Gastroesophageal sphincter (tissue), 4 donors: ENCODE measurements around the gene SCGB1A1. TPM values are rescaled to one million over a fixed set of nuclear protein-coding genes. Genes with fewer than 3 reads are reported as not detected.

Experiments used
- ATAC-seq: fragments of 150-250 bp; one replicate; pipeline ENCODE4 v1.9.1; 2016; ENCODE audit warnings: mild to moderate bottlenecking, moderate library complexity
- H3K27ac ChIP-seq, 4 donors: fragments of 200-600 bp; sonication (generic) in 3 of 4; 1 replicate in 3 of 4; 2 replicates in 1 of 4; pipeline ENCODE4 v1.5.1; 2016 to 2019
- H3K27me3 ChIP-seq: fragments of 200-600 bp; sonication (generic); one replicate; pipeline ENCODE4 v1.5.1; 2019
- H3K36me3 ChIP-seq, 2 donors: fragments of 200-600 bp; sonication (generic); one replicate each; pipeline ENCODE4 v1.5.1; 2019; ENCODE audit warnings: control low read depth in 1 of 2
- H3K4me1 ChIP-seq, 3 donors: fragments of 200-600 bp; sonication (generic); 1 replicate in 2 of 3; 2 replicates in 1 of 3; pipeline ENCODE4 v1.5.1; 2016 to 2019; ENCODE audit warnings: control low read depth in 2 of 3
- H3K4me3 ChIP-seq, 2 donors: fragments of 200-600 bp; sonication (generic); one replicate each; pipeline ENCODE4 v1.5.1; 2019; ENCODE audit warnings: mild to moderate bottlenecking in 1 of 2, moderate library complexity in 1 of 2
- H3K9me3 ChIP-seq, 3 donors: fragments of 200-600 bp; sonication (generic); one replicate each; pipeline ENCODE4 v1.5.1; 2017 to 2019; ENCODE audit warnings: control low read depth in 2 of 3
- CTCF ChIP-seq, 4 experiments: fragments of 200-600 bp in 2 of 4; fragments of 450-650 bp in 2 of 4; sonication (generic) in 1 of 4; IDR thresholded peaks; one replicate each; pipeline ENCODE4 v1.5.1; 2017 to 2019; ENCODE audit warnings: antibody characterized with exemption in 4 of 4, mild to moderate bottlenecking in 2 of 4, moderate library complexity in 2 of 4
- EP300 ChIP-seq: sonication (generic); formaldehyde crosslinking; IDR thresholded peaks from one replicate; pipeline ENCODE4 v1.6.1; 2017; ENCODE audit warnings: antibody characterized with exemption, mild to moderate bottlenecking
- POLR2A ChIP-seq, 2 donors: fragments of 450-650 bp; IDR thresholded peaks; one replicate each; pipeline ENCODE4 v1.6.1; 2017; ENCODE audit warnings: antibody characterized with exemption in 2 of 2, mild to moderate bottlenecking in 2 of 2, moderate library complexity in 1 of 2
- POLR2AphosphoS5 ChIP-seq: sonication (generic); formaldehyde crosslinking; IDR thresholded peaks from one replicate; pipeline ENCODE4 v1.6.1; 2017; ENCODE audit warnings: antibody characterized with exemption
- WGBS, 2 donors: methylation state at CpG; one replicate each; pipeline ENCODE4 v1.1.5; 2018; ENCODE audit warnings: low coverage in 1 of 2; 5-methylcytosine and 5-hydroxymethylcytosine counted together
- total RNA-seq, 4 donors: library from RNA; depleted of rRNA; stranded (reverse); fragments of >200 nt; gene quantifications; one replicate each; pipeline ENCODE4 v1.1.0, GENCODE V29; 2016

The SCGB1A1 gene
- total RNA-seq, 4 donors from 2014 or later, result not detected

- no peaks in the 10 kb centered on the region for H3K9me3 ChIP-seq
- WGBS, 2 donors, result 83% methylated on average over 4 of the region's 5 CpGs; no CpG with 5 or more reads in 1 of the 2 donors
- no peaks in the 10 kb centered on the region for H3K36me3 ChIP-seq
- ATAC-seq, result no peak
- no peak overlapping the region for H3K4me3 ChIP-seq
- H3K4me1 ChIP-seq, result peaks cover 2 to 38% (median 28%) of the 10 kb centered on the region in 3 donors
- no peak overlapping the region for H3K27ac ChIP-seq
- H3K27me3 ChIP-seq, result no peaks in the 10 kb centered on the region
- no peak for TF ChIP-seq POLR2A (IDR thresholded peaks at IDR 0.05)
- no peak for TF ChIP-seq CTCF (IDR thresholded peaks at IDR 0.05)
- no peak for TF ChIP-seq EP300
- no peak for TF ChIP-seq POLR2AphosphoS5
Observed at GRCh38 chr11:62404901-62405300, 13.9 kb upstream of the SCGB1A1 start.

- no peaks in the 10 kb centered on the region for H3K9me3 ChIP-seq
- 49 to 50% methylated on average over 1 to 4 of the region's 4 CpGs for WGBS, 2 donors
- TF ChIP-seq EP300 (no peak), POLR2A (IDR thresholded peaks at IDR 0.05) (no peak), CTCF (IDR thresholded peaks at IDR 0.05) (no peak), POLR2AphosphoS5 (no peak)
- H3K4me1 ChIP-seq, result peaks cover 0 to 27% (median 18%) of the 10 kb centered on the region in 3 donors
- no peak overlapping the region for H3K4me3 ChIP-seq
- no peak for ATAC-seq
- no peaks in the 10 kb centered on the region for H3K36me3 ChIP-seq
- H3K27me3 ChIP-seq, result no peaks in the 10 kb centered on the region
- H3K27ac ChIP-seq, result no peak overlapping the region
Observed at GRCh38 chr11:62406034-62406433, 12.8 kb upstream of the SCGB1A1 start.

GRCh38 chr11:62409831-62410230 lies 9.0 kb upstream of the SCGB1A1 start:
- 91 to 93% methylated on average over 7 to 8 of the region's 8 CpGs for WGBS, 2 donors
- Histone ChIP-seq H3K4me1 (peaks cover 0 to 7% (median 0%) of the 10 kb centered on the region in 3 donors), H3K27ac (no peak overlapping the region), H3K27me3 (no peaks in the 10 kb centered on the region), H3K4me3 (no peak overlapping the region), H3K9me3 (no peaks in the 10 kb centered on the region), H3K36me3 (no peaks in the 10 kb centered on the region)
- ATAC-seq, result no peak
- TF ChIP-seq CTCF (IDR thresholded peaks at IDR 0.05), result no peak
- no peak for TF ChIP-seq POLR2AphosphoS5

- no peak for TF ChIP-seq EP300
- TF ChIP-seq POLR2AphosphoS5, result no peak
- TF ChIP-seq CTCF (IDR thresholded peaks at IDR 0.05), result no peak
- no peak for TF ChIP-seq POLR2A (IDR thresholded peaks at IDR 0.05)
- no peak for ATAC-seq
- no peak overlapping the region for H3K4me3 ChIP-seq
- H3K9me3 ChIP-seq, result no peaks in the 10 kb centered on the region
- no peaks in the 10 kb centered on the region for H3K36me3 ChIP-seq
- no peak overlapping the region for H3K27ac ChIP-seq
- 71 to 92% methylated on average over 2 to 4 of the region's 8 CpGs for WGBS, 2 donors
- H3K4me1 ChIP-seq, result peaks cover 0 to 7% (median 0%) of the 10 kb centered on the region in 3 donors
- H3K27me3 ChIP-seq, result no peaks in the 10 kb centered on the region
Observed at GRCh38 chr11:62410972-62411371, 7.9 kb upstream of the SCGB1A1 start.

- 71 to 83% methylated on average over 1 to 2 of the region's 5 CpGs for WGBS, 2 donors
- Histone ChIP-seq H3K9me3 (no peaks in the 10 kb centered on the region), H3K36me3 (no peaks in the 10 kb centered on the region), H3K27me3 (no peaks in the 10 kb centered on the region), H3K27ac (no peak overlapping the region), H3K4me1 (peaks cover 0 to 7% (median 0%) of the 10 kb centered on the region in 3 donors), H3K4me3 (no peak overlapping the region)
- TF ChIP-seq POLR2A (IDR thresholded peaks at IDR 0.05) (no peak), EP300 (no peak), POLR2AphosphoS5 (no peak), CTCF (IDR thresholded peaks at IDR 0.05) (no peak)
- no peak for ATAC-seq
Observed at GRCh38 chr11:62411524-62411923, 7.3 kb upstream of the SCGB1A1 start.
